Mucosa of stomach (tissue), 1 donor: ENCODE measurements around the gene RAET1L.

Source experiments
- H3K27me3 ChIP-seq: one replicate; pipeline ENCODE4 v1.7.0; 2013; ENCODE audit warnings: mild to moderate bottlenecking, low read length; ENCODE audit not compliant: control insufficient read depth, insufficient read depth
- H3K36me3 ChIP-seq: one replicate; pipeline ENCODE4 v1.7.0; 2013; ENCODE audit warnings: low read length; ENCODE audit not compliant: control insufficient read depth, insufficient read depth
- H3K4me1 ChIP-seq: one replicate; pipeline ENCODE4 v1.7.0; 2013; ENCODE audit warnings: mild to moderate bottlenecking, low read length; ENCODE audit not compliant: control insufficient read depth, insufficient read depth
- H3K4me3 ChIP-seq: one replicate; pipeline ENCODE4 v1.7.0; 2013; ENCODE audit warnings: low read length
- H3K9ac ChIP-seq: one replicate; pipeline ENCODE4 v1.7.0; 2013; ENCODE audit warnings: mild to moderate bottlenecking, low read length, moderate library complexity
- H3K9me3 ChIP-seq: one replicate; pipeline ENCODE4 v1.7.0; 2013; ENCODE audit warnings: mild to moderate bottlenecking, low read length, moderate library complexity; ENCODE audit not compliant: control insufficient read depth
- donor health status: Pancreatic carcinoma.

Gene RAET1L

DNA sequence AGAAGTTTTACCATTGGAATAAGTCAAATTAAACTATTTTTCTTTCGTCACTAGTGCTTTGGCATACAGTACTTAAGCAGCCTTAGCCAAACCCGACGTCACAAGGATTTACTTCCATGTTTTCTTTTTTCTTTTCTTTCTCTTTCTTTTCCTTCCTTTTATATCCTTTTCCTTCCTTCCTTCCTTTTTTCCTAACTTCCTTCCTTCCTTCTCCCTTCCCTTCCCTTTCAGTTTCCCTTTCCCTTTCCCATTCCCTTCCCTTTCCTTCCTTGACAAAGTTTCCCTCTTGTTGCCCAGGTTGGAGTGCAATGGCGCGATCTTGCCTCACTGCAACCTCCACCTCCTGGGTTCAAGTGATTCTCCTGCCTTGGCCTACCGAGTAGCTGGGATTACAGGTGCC is 33.7 kb upstream of the RAET1L start:
- no peaks in the 10 kb centered on the region for H3K36me3 ChIP-seq
- H3K4me1 ChIP-seq = no peaks in the 10 kb centered on the region
- H3K9me3 ChIP-seq = no peaks in the 10 kb centered on the region
- H3K4me3 ChIP-seq = no peak overlapping the region
- peaks cover 8% of the 10 kb centered on the region for H3K27me3 ChIP-seq
- H3K9ac ChIP-seq = no peak overlapping the region

DNA sequence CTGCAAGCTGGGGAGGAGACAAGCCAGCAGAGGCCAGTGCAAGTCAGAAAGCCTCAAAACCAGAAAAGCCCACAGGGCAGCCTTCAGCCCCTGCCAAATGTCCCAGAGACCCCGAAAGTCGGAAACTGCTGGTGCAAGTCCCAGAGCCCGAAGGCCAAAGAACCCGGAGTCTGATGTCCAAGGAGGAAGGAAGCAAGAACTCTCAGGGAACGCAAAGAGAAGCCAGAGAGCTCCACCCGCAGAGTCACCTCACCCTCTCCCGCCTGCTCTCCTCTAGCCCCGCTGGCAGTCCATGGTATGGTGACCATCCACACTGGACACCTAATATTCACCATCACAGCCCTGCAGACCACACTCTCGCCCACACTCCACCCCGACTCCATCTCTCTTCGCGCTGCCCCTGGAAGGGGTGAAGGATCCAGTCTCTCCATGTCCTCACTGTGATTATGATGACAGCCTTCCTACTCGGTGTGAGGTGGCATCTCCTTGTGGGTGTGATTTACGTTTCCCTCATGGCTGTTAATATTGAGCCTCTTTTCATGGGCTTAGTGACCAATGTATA is 33.0 kb upstream of the RAET1L start:
- Histone ChIP-seq H3K27me3 (peaks cover 15% of the 10 kb centered on the region), H3K9ac (no peak overlapping the region), H3K36me3 (no peaks in the 10 kb centered on the region), H3K4me3 (no peak overlapping the region), H3K4me1 (no peaks in the 10 kb centered on the region), H3K9me3 (no peaks in the 10 kb centered on the region)

DNA sequence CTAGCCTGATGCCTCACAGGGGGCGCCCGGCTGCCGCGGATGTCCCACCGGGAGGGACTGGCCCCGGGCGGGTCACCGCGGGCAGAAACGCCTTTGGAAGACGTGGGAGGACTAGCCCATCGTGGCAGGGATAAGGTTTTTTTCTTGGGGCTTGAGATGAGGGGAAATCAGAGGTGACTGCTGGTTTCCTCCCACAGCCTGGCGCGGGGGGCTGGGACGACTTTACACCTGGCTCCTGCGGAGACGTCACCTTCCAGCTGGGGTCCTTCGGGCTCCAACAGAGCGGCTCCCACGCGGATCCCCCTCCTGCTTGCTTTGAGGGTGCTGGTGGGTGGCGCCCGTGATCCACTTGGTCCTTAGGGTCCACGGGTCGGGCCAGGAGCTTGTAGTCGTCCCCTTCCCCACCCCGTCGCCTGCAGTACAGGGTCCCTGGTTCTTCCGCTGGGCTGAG is 32.2 kb upstream of the RAET1L start:
- no peaks in the 10 kb centered on the region for H3K36me3 ChIP-seq

DNA sequence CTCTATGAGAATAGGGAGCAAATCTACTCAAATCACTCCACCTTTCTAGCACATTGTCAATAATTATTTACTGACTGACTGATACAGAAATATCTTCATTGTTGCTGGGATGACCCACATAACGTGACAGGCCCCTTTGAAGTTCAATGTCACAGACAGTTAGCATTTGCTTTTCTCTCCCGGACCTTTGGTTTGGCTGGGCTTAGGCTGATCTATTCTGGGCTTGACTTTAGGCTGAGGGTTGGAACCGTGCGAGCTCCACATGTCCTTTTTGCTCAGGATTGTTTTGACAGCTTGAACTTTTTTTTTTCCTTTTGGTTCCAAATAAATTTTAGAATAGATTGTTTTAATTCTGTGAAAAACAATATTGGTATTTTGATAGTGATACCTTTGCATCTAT is 31.6 kb upstream of the RAET1L start:
- H3K27me3 ChIP-seq = peaks cover 28% of the 10 kb centered on the region
- no peaks in the 10 kb centered on the region for H3K9me3 ChIP-seq
- H3K4me3 ChIP-seq = no peak overlapping the region
- no peaks in the 10 kb centered on the region for H3K4me1 ChIP-seq
- no peaks in the 10 kb centered on the region for H3K36me3 ChIP-seq
- no peak overlapping the region for H3K9ac ChIP-seq

More for the DNA sequence above, 32.2 kb upstream of the RAET1L start:
- no peaks in the 10 kb centered on the region for H3K4me1 ChIP-seq
- no peak overlapping the region for H3K9ac ChIP-seq
- H3K4me3 ChIP-seq = no peak overlapping the region
- H3K27me3 ChIP-seq = peaks cover 22% of the 10 kb centered on the region
- H3K9me3 ChIP-seq = no peaks in the 10 kb centered on the region

DNA sequence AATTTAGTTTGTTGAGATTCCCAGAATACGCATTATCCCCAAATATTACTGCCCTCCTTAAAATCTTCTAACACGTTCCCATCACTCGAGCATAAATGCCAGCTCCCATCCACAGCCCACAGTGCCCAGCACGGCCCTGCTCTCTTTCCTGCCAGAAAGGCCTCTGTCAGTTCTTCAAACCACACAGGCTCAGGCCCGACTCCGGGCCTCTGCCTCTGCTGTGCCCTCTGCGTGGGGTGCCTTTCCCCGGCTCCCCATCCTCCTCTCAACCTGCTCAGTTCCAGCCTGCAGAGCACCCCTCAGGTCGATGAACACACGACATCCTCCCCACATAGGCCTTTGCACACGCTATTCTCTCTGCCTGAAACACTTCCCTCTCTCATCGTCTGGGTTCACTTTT is 30.8 kb upstream of the RAET1L start:
- H3K36me3 ChIP-seq = no peaks in the 10 kb centered on the region
- H3K4me3 ChIP-seq = no peak overlapping the region
- H3K9me3 ChIP-seq = no peaks in the 10 kb centered on the region
- H3K9ac ChIP-seq = no peak overlapping the region
- peaks cover 28% of the 10 kb centered on the region for H3K27me3 ChIP-seq
- no peaks in the 10 kb centered on the region for H3K4me1 ChIP-seq

DNA sequence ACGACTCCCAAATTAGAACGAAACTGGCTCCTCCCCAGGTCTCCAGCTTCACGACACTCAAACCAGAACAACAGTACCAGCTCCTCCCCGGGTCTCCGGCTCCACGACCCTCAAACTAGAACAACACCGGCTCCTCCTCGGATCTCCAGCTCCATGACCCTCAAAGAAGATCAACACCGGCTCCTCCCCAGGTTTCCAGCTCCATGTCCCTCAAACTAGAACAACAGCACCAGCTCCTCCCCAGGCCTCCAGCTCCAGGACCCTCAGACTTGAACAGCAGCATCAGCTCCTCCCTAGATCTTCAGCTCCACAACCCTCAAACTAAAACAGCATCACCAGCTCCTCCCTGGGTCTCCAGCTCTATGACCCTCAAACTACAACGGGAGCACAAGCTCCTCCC is 29.8 kb upstream of the RAET1L start:
- Histone ChIP-seq H3K9me3 (no peaks in the 10 kb centered on the region), H3K4me3 (no peak overlapping the region), H3K36me3 (no peaks in the 10 kb centered on the region), H3K9ac (no peak overlapping the region), H3K4me1 (no peaks in the 10 kb centered on the region), H3K27me3 (peaks cover 28% of the 10 kb centered on the region)

DNA sequence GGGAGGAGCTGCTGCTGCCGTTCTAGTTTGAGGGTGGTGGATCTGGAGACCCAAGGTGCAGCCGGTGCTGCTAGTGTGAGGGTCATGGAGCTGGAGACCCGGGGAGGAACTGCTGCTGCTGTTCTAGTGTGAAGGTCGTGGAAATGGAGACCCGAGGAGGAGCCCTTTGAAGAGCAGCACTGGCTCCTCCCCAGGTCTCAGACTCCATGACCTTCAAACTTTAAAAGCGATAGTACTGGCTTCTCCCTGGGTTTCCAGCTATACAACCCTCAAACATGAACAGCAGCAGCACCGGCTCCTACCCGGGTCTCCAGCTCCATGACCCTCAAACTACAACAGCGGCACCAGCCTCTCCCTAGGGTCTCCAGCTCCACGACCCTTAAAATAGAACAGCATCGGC is 28.1 kb upstream of the RAET1L start:
- Histone ChIP-seq H3K36me3 (no peaks in the 10 kb centered on the region), H3K4me1 (no peaks in the 10 kb centered on the region), H3K9ac (no peak overlapping the region), H3K4me3 (no peak overlapping the region), H3K27me3 (peaks cover 28% of the 10 kb centered on the region), H3K9me3 (no peaks in the 10 kb centered on the region)

DNA sequence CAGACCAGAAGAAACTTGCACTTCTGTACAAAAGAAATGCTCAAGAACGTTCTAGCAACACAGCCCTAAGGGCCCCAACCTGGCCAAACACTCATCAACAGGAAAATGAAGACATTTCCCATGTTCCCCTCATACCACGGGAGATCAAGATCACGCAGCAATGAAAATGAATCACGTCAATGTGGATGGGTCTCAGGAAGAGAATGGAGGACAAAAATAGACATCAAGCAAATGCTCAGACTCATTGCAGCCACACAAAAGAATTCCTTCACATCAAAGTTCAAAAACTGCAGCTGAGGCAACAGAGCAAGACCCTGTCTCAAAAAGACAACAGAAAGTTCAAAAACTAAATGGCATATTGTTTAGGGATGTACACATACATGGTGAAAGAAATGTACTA is 25.5 kb upstream of the RAET1L start:
- Histone ChIP-seq H3K4me1 (no peaks in the 10 kb centered on the region), H3K9me3 (no peaks in the 10 kb centered on the region), H3K9ac (no peak overlapping the region), H3K36me3 (no peaks in the 10 kb centered on the region), H3K4me3 (no peak overlapping the region), H3K27me3 (peaks cover 22% of the 10 kb centered on the region)

DNA sequence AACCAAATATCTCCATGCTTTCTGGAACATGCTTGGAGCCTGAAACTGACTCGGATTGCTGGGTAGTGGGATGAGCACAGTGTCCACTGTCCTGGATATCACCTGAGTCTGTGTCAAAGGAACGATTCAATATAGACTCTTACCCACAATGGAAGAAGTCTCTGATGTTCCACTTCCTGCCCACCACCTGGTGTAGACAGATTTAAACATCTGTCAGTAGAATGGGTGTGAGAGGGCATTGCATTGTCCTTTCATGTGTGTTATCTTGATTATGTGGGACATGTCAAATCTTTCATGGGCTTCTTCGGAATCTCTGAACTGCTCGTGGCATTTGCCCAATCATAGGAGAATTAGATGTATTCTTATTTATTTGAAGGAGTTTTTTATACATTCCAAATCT is 22.8 kb upstream of the RAET1L start:
- H3K9me3 ChIP-seq = no peaks in the 10 kb centered on the region
- H3K9ac ChIP-seq = no peak overlapping the region
- no peaks in the 10 kb centered on the region for H3K4me1 ChIP-seq
- no peaks in the 10 kb centered on the region for H3K36me3 ChIP-seq
- no peak overlapping the region for H3K4me3 ChIP-seq
- H3K27me3 ChIP-seq = peaks cover 11% of the 10 kb centered on the region

DNA sequence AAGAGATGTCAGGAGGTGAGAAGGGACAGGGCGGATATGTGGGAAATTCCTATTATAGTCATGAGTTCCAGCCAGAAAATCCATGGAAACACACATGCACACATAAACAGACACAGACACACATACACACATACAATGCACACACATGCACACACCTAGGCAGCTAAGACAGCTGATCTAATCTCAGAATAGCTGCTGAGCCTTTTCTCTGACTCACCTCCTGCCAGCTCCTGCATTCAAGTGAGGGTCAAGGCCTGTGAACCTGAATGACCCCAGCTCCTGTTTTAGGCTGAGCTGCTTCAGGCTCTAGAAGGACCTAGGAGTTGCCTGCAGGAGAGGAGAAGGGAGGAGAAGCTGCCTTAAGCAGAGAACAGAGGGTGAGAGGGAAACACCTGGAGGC is 21.6 kb upstream of the RAET1L start:
- H3K4me1 ChIP-seq = no peaks in the 10 kb centered on the region
- no peaks in the 10 kb centered on the region for H3K9me3 ChIP-seq
- no peak overlapping the region for H3K4me3 ChIP-seq
- H3K36me3 ChIP-seq = no peaks in the 10 kb centered on the region
- H3K9ac ChIP-seq = no peak overlapping the region
- H3K27me3 ChIP-seq = peaks cover 7% of the 10 kb centered on the region

DNA sequence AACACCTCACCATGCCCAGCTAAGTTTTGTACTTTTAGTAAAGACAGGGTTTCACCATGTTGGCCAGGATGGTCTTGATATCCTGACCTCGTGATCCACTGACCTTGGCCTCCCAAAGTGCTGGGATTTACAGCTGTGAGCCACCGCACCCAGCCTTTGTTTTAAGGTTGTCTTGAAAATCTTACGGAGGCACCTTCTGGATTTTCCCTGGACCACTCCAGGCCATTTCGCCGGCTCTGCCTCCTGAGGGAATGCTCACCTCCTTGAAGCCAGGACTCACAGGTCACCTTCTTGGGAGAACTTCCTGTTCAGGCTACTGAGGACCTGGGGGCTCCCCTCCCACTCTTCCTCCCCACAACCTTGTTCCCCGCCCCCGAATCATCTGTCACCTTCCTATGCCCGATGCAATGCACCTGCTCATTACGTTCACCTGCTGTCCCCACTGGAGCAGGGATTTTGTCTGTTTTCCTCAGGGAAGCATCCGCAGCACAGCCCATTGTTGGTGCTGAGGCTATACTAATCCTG is 19.4 kb upstream of the RAET1L start:
- H3K9me3 ChIP-seq = no peaks in the 10 kb centered on the region
- H3K9ac ChIP-seq = no peak overlapping the region
- no peaks in the 10 kb centered on the region for H3K36me3 ChIP-seq
- no peak overlapping the region for H3K4me3 ChIP-seq
- no peaks in the 10 kb centered on the region for H3K4me1 ChIP-seq
- H3K27me3 ChIP-seq = peaks cover 25% of the 10 kb centered on the region

DNA sequence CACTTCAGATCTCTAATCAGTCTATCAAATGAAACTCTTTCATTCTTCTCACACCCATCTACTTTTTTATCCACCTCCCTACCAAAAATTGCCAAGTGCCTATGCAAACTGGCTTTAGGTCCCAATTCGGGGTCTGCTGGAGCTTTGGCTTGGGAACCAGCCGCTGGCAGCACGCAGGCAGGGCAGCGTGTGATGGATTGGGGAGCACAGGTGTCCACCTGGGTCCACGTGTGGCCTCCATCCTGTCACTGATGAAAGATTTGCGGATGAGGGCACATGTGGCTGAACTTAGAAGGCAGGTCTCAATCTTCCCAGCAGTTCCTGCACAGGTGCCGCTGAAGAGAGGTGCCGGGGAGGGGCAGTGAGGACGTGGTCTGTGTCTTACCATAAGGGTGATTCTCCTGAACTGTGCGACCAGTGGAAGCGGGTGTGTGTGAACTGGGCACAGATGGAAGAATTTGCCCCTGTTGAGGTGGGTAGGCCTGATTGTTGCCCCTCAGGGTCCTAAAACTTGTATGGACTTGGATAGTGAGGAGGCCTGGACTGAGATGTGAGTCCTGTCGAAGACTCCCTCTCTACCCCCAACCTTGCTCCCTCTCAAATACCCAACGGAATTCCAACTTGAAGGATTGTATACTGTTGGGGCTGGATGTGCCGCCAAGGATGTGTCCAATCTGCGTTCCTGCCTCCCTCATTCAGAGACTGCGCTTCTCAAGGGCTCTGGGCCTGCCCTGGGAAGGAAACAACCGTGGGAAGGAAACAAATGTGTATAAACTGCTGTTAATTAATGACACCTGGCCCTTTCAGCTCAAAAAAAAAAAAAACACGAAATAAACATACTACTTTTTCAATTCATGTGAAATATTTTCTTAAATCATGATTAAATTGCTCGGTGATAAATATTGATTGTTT is 18.4 kb upstream of the RAET1L start:
- Histone ChIP-seq H3K9ac (no peak overlapping the region), H3K4me3 (no peak overlapping the region), H3K27me3 (peaks cover 35% of the 10 kb centered on the region), H3K9me3 (no peaks in the 10 kb centered on the region), H3K36me3 (no peaks in the 10 kb centered on the region), H3K4me1 (no peaks in the 10 kb centered on the region)
